Endothelial cell of umbilical vein (primary cell): ENCODE results near the gene RALGAPB.

ENCODE experiments used
- EZH2 ChIP-seq: IDR thresholded peaks from 2 replicates; pipeline ENCODE4 v1.6.1; 2012; ENCODE audit warnings: borderline replicate concordance, low read depth, mild to moderate bottlenecking, moderate library complexity, low read length, inconsistent platforms; ENCODE audit not compliant: severe bottlenecking
- FOS ChIP-seq: IDR thresholded peaks from 2 replicates; pipeline ENCODE4 v1.6.1; 2011; ENCODE audit warnings: mild to moderate bottlenecking, low read length, moderate library complexity, borderline replicate concordance; ENCODE audit not compliant: insufficient read depth
- GATA2 ChIP-seq: IDR thresholded peaks from 2 replicates; pipeline ENCODE4 v1.7.0; 2011; ENCODE audit warnings: low read depth, mild to moderate bottlenecking, moderate library complexity, mixed read lengths, low read length; ENCODE audit not compliant: insufficient read length, insufficient read depth
- JUN ChIP-seq: IDR thresholded peaks from 2 replicates; pipeline ENCODE4 v1.6.1; 2011; ENCODE audit warnings: borderline replicate concordance, low read depth; ENCODE audit not compliant: insufficient read length, insufficient read depth
- POLR2A ChIP-seq: IDR thresholded peaks from 2 replicates; pipeline ENCODE4 v1.6.1; 2012; ENCODE audit warnings: low read depth, mild to moderate bottlenecking, control low read depth, low read length
- POLR2AphosphoS5 ChIP-seq: IDR thresholded peaks from 2 replicates; pipeline ENCODE4 v1.6.1; 2012; ENCODE audit warnings: low read depth, mild to moderate bottlenecking, control low read depth, low read length, moderate library complexity; ENCODE audit not compliant: insufficient read depth
- TF ChIP-seq, protein P1 (sequence below), 2 donors: IDR thresholded peaks; 1 replicate in 1 of 2; 2 replicates in 1 of 2; pipeline ENCODE4 v1.5.1; 2011; ENCODE audit warnings: low read length in 2 of 2, mild to moderate bottlenecking in 2 of 2, moderate library complexity in 2 of 2, control low read depth in 1 of 2, inconsistent platforms in 1 of 2, low read depth in 1 of 2; ENCODE audit not compliant: insufficient read depth in 1 of 2; ENCODE audit errors: extremely low read depth in 1 of 2
- TF ChIP-seq, protein P2 (sequence below): IDR thresholded peaks from 2 replicates; pipeline ENCODE4 v1.6.1; 2011; ENCODE audit not compliant: insufficient read depth, insufficient read length

DNA sequence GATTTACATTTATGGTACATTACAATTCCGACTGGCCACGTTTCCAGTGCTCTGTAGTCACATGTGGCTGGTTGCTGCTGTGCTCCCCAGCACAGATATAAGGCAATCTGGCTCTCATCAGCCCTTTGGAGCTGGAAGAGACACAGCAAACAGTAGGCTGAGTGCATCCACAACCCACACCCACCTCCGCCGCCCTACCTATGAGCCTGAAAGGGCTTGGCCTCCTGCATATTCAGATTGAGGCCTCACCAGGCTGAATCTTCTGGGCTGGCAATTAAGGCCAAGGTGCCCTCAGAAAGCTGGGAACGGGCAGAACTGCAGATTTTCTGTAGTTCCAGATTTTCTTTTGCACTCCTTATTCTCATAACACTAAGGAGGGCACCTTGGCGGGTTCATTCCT lies 34.8 kb upstream of the RALGAPB start:
- TF ChIP-seq, protein P1, sequence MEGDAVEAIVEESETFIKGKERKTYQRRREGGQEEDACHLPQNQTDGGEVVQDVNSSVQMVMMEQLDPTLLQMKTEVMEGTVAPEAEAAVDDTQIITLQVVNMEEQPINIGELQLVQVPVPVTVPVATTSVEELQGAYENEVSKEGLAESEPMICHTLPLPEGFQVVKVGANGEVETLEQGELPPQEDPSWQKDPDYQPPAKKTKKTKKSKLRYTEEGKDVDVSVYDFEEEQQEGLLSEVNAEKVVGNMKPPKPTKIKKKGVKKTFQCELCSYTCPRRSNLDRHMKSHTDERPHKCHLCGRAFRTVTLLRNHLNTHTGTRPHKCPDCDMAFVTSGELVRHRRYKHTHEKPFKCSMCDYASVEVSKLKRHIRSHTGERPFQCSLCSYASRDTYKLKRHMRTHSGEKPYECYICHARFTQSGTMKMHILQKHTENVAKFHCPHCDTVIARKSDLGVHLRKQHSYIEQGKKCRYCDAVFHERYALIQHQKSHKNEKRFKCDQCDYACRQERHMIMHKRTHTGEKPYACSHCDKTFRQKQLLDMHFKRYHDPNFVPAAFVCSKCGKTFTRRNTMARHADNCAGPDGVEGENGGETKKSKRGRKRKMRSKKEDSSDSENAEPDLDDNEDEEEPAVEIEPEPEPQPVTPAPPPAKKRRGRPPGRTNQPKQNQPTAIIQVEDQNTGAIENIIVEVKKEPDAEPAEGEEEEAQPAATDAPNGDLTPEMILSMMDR (IDR thresholded peaks at IDR 0.05; ENCODE audit: extremely low read depth in 1 of 2, insufficient read depth in 1 of 2, low read depth in 1 of 2, low read length in 2 of 2) = no peak
- TF ChIP-seq POLR2A (no peak), EZH2 (no peak), POLR2AphosphoS5 (no peak), JUN (no peak), FOS (no peak), GATA2 (no peak)
- TF ChIP-seq, protein P2, sequence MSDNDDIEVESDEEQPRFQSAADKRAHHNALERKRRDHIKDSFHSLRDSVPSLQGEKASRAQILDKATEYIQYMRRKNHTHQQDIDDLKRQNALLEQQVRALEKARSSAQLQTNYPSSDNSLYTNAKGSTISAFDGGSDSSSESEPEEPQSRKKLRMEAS = no peak
